Cardiac muscle cell (in vitro differentiated cells and primary cell): ENCODE measurements around the gene SEC16A. TPM values are rescaled to one million over a fixed set of nuclear protein-coding genes. Genes with fewer than 3 reads are reported as not detected.
A peak's percentile ranks its signal among the peaks of the same experiment; 100 is the strongest.

Source experiments
- DNase-seq, 2 donors: peaks; one replicate each; pipeline versions ENCODE4 v3.0.0 to v3.0.0-alpha.2; 2010 to 2017; ENCODE audit warnings: low read depth in 1 of 2, low spot score in 1 of 2
- H3K27ac ChIP-seq: fragments of 200-600 bp; sonication (generic); 2 replicates; pipeline ENCODE4 v1.5.1; 2016
- H3K27me3 ChIP-seq: fragments of 200-600 bp; sonication (generic); 2 replicates; pipeline ENCODE4 v1.6.0; 2016; ENCODE audit warnings: control low read depth
- H3K36me3 ChIP-seq: fragments of 200-600 bp; sonication (generic); 2 replicates; pipeline ENCODE4 v1.5.1; 2016; ENCODE audit warnings: control low read depth
- H3K4me1 ChIP-seq: fragments of 200-600 bp; sonication (generic); 2 replicates; pipeline ENCODE4 v1.8.1; 2017; ENCODE audit warnings: low read depth, mild to moderate bottlenecking, mixed run types
- H3K4me3 ChIP-seq: fragments of 200-600 bp; sonication (generic); 2 replicates; pipeline ENCODE4 v1.5.1; 2016; ENCODE audit warnings: mild to moderate bottlenecking
- H3K9me3 ChIP-seq: fragments of 200-600 bp; sonication (generic); 2 replicates; pipeline ENCODE4 v1.5.1; 2017; ENCODE audit warnings: low read depth, mild to moderate bottlenecking, control low read depth
- CTCF ChIP-seq: IDR thresholded peaks from 2 replicates; pipeline ENCODE4 v1.5.1; 2012; ENCODE audit warnings: low read depth, mild to moderate bottlenecking, low read length
- polyA plus RNA-seq: library from polyadenylated mRNA; unstranded; fragments of >200 nt; fragmentation: Nextera tagmentation; extraction: Ambion mirVana; gene quantifications from 2 replicates; pipeline ENCODE4 v1.2.1, GENCODE V29; 2016
- total RNA-seq: library from RNA; depleted of rRNA; stranded (reverse); fragments of >200 nt; gene quantifications from 2 replicates; pipeline ENCODE4 v1.2.3, GENCODE V29; 2016

SEC16A gene
- total and polyA plus RNA-seq, 2 experiments from 2014 or later = 32.3 to 39.5 TPM

- TF ChIP-seq CTCF = peak; percentile 80
- Histone ChIP-seq H3K36me3 (peaks cover 12% of the 10 kb centered on the region), H3K9me3 (no peaks in the 10 kb centered on the region), H3K4me1 (no peaks in the 10 kb centered on the region), H3K27me3 (no peaks in the 10 kb centered on the region), H3K4me3 (peak within 1 kb of the TSS; percentile 95), H3K27ac (no peak within 1 kb of the TSS)
- DNase-seq = peak; percentile 89 to 94
Observed at GRCh38 chr9:136400038-136400834, 82.6 kb downstream of the SEC16A start, which contains the start of gene SNAPC4. SNAPC4 (minus strand) TSS chr9:136400170; CDS start chr9:136398428, 1,742 bp downstream.

GRCh38 chr9:136399176-136400037 is 83.4 kb downstream of the SEC16A start:
- Histone ChIP-seq H3K27ac (no peak overlapping the region), H3K27me3 (no peaks in the 10 kb centered on the region), H3K4me1 (no peaks in the 10 kb centered on the region), H3K4me3 (peak overlapping the region; percentile 95), H3K36me3 (peaks cover 8% of the 10 kb centered on the region), H3K9me3 (no peaks in the 10 kb centered on the region)
- TF ChIP-seq CTCF = no peak
- DNase-seq = peak; percentile 14 to 33

GRCh38 chr9:136398286-136398685 is 84.6 kb downstream of the SEC16A start:
- Histone ChIP-seq H3K4me3 (no peak overlapping the region), H3K9me3 (no peaks in the 10 kb centered on the region), H3K27me3 (no peaks in the 10 kb centered on the region), H3K27ac (no peak overlapping the region), H3K4me1 (no peaks in the 10 kb centered on the region), H3K36me3 (peaks cover 16% of the 10 kb centered on the region)
- no peak for TF ChIP-seq CTCF
- no peak for DNase-seq

DNA sequence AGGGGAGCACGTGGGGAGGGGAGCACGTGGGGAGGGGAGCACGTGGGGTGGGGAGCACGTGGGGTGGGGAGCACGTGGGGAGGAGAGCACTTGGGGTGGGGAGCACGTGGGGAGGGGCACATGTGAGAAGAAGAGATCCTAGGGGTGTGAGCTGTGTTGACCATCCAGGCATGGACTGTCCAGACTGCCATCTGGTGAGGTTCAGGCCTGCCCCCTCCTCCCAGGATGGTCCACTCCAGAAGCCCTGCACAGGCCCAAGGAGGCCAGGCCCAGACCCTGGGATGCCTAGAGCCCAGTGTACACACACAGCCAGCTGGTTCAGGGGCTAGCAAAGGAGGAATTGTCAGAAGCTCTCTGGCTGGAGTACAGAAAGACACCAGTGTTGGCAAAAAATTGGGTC is 85.2 kb downstream of the SEC16A start:
- H3K36me3 ChIP-seq = peaks cover 16% of the 10 kb centered on the region
- H3K4me1 ChIP-seq = no peaks in the 10 kb centered on the region
- H3K9me3 ChIP-seq = no peaks in the 10 kb centered on the region

DNA sequence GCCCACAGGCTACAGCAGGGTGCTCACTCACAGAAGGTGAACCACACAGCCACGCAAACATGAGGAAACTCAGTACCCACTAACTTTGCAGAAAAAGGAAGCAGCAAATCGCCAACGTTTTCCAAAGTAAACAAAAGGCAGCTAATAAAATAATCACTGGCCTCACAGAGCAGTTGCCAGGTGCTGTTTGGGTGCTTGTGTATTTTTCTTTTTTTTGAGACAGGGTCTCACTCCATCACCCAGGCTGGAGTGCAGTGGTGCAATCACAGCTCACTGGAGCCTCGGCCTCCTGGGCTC is 86.7 kb downstream of the SEC16A start:
- no peaks in the 10 kb centered on the region for H3K4me1 ChIP-seq
- H3K27me3 ChIP-seq = no peaks in the 10 kb centered on the region
- H3K9me3 ChIP-seq = no peaks in the 10 kb centered on the region
- no peak overlapping the region for H3K27ac ChIP-seq
- DNase-seq = no peak
- no peak overlapping the region for H3K4me3 ChIP-seq
- H3K36me3 ChIP-seq = peaks cover 21% of the 10 kb centered on the region
- no peak for TF ChIP-seq CTCF

More for the DNA sequence above, 85.2 kb downstream of the SEC16A start:
- Histone ChIP-seq H3K27me3 (no peaks in the 10 kb centered on the region), H3K27ac (no peak overlapping the region), H3K4me3 (no peak overlapping the region)
- no peak for TF ChIP-seq CTCF
- DNase-seq = no peak
